Fibroblast of skin of abdomen (primary cell): ENCODE results near the gene GRIA3. TPM values are rescaled to one million over a fixed set of nuclear protein-coding genes. Genes with fewer than 3 reads are reported as not detected.
A peak's percentile ranks its signal among the peaks of the same experiment; 100 is the strongest.

ENCODE experiments used
- DNase-seq: peaks from one replicate; pipeline ENCODE4 v3.0.0-alpha.2; 2013
- polyA plus RNA-seq, 2 experiments: library from polyadenylated mRNA; unstranded; fragments of 120-200 nt; gene quantifications; one replicate each; pipeline ENCODE4 v1.2.1, GENCODE V29; 2013; ENCODE audit not compliant: insufficient read length in 2 of 2

The GRIA3 gene
- polyA plus RNA-seq (2013, experiment 1 of 2; ENCODE audit: insufficient read length), result 22.0 TPM
- polyA plus RNA-seq (2013, experiment 2 of 2; ENCODE audit: insufficient read length), result 19.8 TPM

DNA sequence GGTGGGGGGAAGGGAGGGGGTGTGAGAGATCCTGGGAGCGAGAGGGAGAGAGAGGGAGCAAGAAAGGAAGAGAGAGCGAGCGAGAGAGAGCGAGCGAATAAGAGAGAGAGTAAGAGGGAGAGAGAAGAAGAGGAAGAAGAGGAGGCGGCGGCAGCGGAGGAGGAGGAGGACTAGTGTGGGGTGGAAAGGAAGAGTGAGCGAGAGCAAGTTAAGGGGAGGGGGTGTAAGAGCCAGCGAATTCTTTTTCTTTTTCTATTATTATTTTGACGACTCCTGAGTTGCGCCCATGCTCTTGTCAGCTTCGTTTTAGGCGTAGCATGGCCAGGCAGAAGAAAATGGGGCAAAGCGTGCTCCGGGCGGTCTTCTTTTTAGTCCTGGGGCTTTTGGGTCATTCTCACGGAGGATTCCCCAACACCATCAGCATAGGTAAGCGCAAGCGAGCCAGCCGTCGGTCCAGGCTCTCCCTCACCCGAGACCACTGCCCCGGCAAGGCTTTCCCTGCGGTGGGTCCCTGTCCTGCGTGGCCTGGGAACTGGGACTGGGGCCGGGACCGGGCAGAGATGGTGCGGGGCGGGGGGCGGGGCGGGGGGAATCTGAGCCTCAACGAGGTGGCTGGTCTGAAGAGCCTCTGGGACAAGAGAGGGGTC lies at the start of gene GRIA3:
Gene GRIA3 (plus strand): TSS at position 60 of the 647 bp plus-strand sequence. CDS start 258 bp downstream, at position 318.
- peak; percentile 76 for DNase-seq

DNA sequence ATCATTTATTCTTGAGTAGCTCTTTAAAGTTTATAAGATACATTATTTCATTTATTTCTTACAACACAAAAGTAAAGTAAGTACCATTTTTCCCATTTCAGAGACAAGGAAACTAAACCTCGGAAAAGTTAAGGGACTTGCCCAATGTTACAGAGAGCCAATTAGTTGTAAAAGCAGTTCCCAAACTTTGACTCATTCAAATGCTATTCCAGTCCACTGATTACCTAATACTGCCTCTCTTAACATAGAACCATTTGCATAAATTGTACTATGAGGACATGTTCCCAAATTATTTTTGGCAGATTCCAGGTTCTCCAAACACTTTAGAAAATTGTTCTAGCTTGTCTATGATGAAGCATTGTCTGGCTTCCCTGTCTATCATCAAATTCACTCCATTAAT lies 45.6 kb upstream of the GRIA3 start:
- peak; percentile 48 for DNase-seq

DNA sequence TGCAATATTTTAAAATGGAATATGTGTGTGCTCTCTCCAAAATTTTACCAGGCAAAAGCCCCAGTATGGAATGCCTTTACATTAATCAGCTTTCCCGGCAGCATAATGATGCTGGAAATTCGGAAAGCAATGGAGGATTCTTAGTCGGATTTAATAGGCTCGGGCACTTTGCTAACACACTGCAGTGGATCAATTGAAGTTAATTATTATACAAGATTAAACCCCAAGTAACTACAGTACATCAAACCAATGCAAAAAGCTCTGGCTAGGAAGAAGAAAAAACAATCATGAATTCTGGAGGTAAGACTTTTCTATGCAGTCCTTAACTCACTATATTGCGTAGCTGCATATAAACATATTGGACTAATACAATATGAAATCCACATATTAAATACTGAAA lies 43.6 kb upstream of the GRIA3 start:
- DNase-seq, result no peak

DNA sequence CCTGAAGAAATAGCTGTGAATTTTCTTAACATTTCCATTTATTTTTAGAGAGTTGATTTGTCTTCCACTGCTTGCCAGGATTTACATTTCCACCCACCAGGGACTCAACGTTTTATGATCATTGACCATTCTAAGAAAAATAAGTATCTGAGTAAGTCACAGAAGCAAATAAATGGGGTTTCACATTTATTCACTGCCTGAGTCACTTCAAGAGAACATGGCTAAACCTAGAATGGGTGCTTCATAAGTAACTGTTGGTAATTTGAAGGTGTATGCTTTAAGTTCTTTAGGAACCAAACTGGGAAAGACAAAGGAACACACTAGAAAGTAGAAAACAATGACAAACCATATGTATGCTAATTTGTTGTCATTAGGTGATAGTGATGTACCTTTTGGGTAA lies 43.2 kb upstream of the GRIA3 start:
- no peak for DNase-seq

DNA sequence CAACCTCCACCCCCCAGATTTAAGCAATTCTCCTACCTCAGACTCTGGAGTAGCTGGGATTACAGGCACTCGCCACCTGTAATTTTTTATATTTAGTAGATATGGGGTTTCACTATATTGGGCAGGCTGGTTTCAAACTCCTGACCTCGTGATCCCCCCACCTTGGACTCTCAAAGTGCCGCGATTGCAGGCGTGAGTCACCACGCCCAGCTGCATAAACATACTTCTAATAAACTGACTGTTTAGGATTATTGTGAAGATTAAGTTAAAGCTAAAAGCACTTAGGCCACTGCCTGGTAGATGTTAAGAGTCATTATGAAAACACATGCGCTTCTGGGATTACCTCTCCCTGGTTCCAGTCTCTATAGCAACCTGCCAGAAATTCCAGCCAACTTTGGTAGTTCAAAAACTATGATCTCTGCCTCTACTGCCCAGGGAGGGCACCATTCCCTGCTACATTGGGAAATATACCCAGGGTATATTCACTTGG lies 30.2 kb upstream of the GRIA3 start:
- DNase-seq, result no peak

DNA sequence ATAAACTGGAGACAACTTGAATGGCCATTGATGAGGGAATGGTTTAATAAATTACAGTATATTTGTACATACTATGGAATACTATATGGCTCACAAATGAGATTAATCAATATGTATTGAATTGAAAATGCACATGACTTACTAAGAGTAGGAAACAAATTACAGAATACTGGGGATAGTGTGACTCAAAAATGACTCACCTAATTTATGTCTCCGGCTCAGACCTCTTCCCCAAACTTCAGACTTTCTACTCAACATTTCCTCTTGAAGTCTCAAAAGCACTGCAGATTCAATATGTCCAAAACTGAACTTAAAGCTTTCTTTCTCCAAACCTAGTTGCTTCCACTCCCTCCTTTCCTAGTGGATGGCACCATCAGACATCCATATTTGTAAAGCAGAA lies 28.8 kb upstream of the GRIA3 start:
- peak; percentile 27 for DNase-seq

DNA sequence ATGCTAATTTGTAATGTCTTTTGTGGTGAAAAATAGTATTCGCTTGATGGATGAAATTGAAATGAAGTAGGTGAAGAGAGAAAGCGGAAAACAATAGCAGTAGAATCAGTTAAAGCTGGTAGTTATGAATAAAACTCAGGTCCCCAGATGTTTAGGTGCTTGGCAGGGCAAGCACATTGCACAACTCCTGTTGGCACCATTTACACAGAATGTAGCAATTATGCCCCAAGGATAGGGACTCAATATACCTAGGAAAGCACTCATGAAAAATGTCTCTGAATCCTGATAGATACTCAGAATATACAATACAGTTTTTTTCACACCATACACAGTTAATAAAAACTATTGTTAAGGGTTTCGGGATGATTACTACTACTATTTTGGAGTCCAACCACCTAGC lies 26.5 kb upstream of the GRIA3 start:
- no peak for DNase-seq

DNA sequence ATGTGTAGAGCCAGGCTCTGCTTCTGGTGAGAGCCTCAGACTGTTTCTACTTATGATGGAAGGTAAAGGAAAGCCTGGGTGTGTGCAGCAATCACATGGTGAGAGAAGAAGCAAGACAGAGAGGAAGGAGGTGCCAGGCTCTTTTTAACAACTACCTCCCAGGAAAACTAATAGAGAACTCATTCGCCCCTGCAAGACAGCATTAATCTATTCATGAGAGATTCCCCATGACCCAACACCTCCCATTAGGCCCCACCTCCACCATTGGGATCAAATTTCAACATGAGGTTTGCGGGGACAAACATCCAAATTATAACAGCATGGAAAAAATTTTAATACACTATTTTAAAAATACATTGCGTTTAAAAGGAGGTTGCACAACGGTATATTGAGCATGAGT lies 24.7 kb upstream of the GRIA3 start:
- no peak for DNase-seq

DNA sequence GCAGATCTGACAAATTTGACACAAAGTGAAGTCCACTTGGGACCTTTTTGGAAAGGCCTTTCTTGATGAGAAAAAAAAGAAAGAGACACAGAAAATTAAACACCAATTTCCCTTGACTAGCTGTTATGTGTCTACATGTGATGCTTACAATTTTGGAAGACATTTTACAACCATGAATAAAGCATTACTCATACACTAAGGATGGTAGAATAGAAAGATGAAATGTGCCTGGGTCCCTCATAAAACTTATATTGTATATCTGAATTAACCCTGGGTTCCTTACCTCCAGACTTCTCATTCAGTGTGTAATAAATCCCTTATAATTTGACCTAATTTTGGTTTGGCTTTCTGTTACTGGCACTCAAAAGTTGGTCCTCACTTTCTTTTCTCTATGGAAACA lies 16.5 kb upstream of the GRIA3 start:
- no peak for DNase-seq

DNA sequence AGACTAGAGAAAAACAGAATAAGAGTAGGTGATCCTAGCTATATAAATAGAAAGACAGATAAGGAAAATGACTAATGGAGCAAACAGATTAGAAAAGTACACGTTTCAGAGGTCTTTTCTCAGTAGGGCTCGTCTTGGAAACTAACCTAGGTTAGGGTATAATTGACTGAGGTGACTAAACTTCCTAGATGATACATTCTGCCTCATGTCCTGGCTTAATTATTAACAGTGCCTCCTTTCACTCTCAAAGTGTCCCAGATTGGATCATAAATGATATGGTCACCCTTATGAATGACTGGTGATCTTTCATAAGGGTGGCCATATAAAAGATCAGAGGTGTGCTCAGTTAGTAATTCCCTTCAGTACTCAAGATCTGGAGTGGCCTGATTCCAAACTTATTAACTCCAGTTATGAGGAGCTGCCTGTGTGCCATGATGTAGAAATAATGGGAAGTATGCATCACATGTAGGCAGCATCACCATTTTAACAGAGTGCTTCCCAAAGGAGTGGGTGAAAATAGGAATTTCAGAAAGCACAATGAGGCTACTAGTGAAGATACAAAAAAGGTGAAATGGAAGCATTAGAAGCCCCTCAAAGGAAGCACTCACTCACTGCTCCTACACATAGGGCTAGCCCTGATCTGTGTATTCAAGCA lies 14.7 kb upstream of the GRIA3 start:
- no peak for DNase-seq

DNA sequence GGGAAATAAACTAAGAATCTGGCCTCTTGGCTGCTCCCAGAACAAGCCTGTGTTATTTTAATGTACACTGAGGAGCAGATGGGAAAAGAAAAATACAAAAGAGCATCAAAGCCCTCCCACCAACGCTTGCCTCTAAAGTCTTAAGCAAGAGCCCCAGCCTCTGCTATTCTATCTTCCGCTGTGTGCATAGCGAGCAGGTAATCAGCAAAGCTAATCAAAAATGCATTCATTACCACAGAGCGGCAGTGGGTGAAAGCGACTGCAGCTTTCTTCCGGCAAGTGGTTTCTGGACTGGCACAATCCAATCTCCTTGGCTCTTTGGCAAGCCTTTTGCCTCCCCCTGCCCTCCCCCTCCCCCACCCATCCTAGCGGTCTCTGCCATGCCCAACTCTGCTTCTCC lies 13.5 kb upstream of the GRIA3 start:
- no peak for DNase-seq

DNA sequence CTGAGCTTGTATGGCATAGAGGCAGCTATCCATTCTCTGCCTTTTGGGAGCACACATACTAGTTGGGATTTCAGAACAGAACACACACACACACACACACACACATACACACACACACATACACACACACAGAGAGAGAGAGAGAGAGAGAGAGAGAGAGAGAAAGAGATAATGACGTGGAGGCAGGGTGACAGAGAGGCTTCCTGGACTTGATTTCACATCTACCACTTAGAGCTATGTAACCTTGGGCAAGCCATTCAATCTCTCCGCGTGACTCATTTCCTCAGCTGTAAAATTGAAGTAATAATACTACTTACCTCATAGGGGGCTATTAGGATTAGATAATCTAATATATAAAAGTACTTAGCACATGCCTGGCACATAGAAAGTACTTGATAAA lies 12.3 kb upstream of the GRIA3 start:
- peak; percentile 50 for DNase-seq

DNA sequence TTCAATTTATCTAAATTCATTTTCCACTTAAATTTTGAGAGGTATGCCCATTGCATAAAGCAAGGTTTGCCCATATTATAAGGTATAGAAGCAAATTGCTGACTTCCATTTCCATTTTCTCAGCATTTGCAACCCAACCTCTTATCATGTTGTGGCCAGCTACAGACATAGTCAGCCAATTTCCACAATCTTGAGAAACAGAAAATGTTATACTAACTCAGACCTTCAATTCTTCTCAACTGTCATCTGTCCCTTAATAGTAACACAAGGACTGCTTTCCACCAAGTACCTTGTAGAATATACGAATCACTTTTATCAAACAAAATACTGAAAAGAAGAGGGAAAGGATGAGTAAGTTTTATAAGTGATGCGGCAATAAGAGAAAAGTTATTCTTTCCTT lies 11.2 kb upstream of the GRIA3 start:
- DNase-seq, result no peak

DNA sequence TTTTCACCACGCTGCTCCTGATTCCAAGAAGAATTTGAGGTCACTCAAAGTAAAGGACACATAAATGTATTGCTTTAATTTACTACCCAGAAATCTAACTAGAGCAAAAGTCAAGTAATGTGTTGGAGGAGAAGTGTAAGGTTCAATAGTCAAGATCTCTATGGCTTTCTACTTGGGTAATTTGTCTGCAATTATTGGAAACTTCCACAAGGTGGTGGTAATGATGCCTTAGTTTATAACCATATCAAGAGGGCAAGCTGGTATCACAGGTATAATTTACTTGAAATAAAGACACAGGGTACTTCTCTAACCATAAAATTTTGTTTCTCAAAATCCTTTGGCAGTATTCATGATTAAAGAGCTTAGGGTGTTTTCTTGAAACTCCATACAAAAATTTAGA lies 10.2 kb upstream of the GRIA3 start:
- DNase-seq, result peak; percentile 6

DNA sequence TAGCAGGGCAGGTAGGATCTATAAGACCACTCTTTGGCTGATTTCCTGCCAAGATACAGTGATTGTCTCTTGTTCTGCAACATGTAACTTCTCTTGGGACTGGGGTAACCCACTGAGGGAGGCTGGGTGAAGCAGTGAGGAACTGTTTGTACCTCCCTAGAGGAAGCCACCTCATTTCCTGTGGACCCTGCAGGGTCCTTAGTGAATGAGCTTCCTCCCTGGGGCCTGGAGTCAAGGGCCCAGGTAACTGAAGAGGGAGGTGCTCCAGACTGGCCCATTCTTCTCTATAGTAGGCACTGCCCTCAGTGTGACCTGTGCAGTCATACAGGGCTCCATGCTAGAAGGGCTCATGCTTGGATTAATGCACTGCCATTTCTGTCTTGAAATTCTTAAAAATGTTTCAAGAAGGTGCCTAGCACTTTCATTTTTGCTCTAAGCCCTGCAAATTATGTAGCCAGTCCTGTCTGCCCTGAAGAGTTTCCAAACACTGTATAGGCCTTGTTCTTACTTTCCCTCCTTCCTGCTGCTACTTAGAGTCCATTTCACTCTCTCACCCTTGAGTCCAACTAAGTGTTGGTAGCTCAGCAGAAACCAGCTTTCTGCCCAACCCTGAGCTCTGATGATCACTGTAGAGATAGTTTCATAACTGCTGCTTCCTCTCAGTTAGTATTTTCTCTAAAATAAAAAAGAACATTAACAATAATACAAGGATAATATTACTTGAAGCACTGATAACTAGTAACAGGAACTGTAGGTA lies 8.5 kb upstream of the GRIA3 start:
- no peak for DNase-seq

DNA sequence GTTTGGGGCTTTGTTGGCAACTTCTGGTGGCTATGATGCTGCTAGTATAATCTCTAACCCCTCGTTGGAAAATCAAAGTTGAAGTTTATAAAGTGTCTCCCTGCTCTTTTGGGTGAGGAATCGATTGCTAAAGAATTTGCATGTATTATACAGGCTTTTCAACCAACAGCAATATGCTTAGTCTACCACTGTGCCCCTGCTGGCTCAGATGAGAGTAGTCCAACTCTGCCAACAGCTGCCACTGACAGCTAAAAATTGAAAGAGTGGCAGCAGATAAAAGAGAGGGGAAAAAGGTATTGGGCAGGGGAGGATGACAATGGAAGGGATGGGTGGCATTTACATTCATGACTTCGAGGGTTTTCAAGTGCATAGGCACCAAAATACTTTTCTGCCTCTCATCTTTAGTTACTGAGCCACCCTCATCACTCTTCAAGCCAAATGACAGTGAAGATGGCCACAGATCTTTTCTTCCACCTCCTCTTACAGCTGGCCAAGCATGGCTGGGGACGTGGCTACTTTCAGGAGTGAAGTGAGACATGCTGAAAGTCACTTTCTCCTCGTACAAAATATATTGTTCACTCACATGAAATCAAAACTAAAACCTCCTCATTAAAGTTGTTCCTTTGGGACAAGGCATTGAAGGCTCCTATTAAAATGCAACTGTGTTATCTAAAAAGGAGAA lies 2.7 kb upstream of the GRIA3 start:
- DNase-seq, result no peak

DNA sequence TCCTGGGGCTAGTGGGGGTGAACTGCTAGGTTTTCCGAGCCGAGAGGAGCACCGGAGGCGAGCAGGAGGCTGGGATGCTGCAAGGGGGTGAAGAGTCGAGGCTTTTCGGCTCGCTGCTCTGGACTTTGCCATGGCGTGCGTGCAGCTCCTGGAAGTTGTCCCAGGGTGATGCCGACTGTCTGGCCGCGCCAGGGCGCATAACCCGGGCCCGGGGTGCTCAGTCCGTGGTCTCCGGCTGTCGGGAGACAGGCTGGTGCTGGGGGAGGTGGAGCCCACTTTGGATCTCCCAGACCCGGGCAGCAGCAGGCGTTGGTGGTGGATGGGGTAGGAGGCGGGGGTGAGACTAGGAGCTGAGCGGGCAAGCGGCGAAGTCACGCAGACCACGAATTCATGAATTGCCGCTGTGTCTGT lies 793 bp downstream of the GRIA3 start:
- DNase-seq, result peak; percentile 19

DNA sequence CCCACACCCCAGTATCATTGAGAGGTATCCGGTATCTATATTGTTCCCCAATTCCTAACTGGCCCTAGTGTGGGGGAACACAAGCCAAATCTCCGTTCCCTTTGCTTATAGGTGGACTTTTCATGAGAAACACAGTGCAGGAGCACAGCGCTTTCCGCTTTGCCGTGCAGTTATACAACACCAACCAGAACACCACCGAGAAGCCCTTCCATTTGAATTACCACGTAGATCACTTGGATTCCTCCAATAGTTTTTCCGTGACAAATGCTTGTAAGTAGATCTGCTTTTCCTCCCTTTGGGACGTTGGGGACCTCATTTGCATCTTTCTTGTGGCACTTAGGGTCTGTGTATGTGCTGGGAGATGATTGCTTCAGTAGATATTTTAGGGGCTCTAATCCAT lies 1.6 kb downstream of the GRIA3 start:
- DNase-seq, result peak; percentile 17

DNA sequence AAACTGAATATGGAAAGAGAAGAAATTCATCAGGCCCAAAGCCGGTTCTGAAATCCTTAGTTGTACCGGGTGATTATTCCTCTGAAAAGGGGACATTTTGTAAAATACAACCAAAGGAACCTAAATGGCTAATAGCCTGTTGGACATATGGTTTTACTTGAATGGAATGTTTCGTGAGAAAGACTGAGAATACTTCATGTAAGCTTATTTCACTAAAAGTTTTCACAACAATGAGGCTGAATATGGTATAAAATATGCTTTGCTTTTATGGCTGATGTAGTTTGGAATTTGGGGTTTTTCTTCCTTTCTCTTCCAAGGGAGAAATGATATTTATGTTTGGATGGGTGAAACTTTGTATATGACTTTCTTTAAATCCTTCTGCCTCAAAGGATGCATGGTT lies 2.7 kb downstream of the GRIA3 start:
- DNase-seq, result peak; percentile 56

DNA sequence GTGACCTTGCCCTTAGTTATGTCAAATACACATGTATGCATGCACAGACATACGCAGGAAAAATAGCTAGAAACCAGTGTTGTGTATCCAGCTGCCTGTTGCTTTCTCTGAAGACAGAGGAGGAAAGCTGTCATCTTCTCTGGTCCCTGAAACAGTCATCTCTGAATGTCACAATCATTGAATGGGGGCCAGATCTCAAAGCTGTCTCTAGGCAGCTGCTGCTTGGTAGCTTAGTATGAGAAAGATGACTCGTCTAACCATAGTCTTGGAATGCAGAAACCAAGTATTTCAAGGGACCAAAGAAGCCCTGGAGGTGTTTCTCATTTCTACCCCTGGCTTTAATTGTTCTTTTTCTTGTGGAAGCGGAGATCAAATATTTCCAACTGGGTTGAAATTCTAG lies 4.0 kb downstream of the GRIA3 start:
- DNase-seq, result peak; percentile 67

DNA sequence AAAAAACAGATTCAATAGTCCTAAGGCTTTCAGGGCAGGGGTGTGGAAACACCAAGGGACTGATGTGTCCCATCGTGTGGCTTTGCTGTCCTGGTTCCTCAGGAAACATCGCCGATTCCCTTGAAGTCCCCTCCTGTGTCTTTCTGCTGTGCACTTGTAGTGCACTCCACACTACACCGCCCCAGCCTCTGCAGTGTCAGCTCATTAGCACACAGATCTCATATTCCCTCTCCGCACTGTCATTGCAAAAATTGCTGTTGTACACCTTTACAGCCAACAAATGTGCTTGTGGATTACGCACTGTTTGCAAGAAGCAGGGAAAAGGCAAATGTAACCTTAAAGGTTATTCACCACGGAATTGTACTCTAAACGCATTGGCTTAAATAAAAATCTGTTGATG lies 5.3 kb downstream of the GRIA3 start:
- DNase-seq, result no peak

DNA sequence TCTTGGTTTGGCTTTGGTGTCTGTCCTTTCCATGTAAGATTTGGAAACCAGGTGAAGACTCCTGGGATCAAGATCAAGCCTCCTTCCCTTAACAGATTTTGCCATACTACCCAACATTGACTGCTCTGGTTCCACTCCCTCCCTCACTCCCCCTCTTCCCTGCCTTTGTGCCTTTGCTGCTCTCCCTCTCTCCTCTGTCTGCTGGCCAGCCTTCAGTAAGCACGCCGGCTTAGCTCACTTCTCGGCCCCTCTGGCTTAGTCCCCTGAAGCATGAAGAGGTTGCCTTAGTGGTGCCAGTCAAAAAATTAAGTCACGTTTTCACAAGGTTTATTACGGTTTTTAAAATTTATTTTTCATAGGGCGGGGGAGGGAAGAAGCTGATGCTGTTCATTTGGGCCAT lies 6.0 kb downstream of the GRIA3 start:
- DNase-seq, result no peak

DNA sequence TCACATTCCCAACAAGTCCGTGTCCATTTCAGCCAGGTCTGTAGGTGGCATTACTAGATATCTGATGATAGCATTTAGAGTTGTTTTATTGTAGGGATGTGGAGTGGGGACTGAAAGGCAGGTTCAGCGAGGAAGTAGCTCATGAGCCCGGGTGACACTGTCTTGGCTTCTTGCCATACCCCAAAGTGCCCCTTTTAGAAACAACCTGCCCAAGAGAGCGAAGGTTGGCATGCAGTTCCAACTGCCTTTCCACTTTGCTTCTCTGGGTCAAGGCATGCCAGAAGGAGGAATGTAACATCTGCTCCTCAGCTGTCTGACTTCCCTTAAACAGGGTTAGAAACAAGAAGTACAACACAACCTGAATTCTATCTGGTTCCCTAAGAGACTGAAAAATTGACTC lies 9.0 kb downstream of the GRIA3 start:
- no peak for DNase-seq
